HG03342 (cell line): ENCODE data around the gene ZNF316.
"Not testable (repeated sequence)": the region's sequence is repeated elsewhere in the genome, so short reads cannot be mapped to it uniquely, and the experiment has no call there.

Experiments used
- ATAC-seq: cut with Tn5 transposase; IDR thresholded peaks from one replicate; pipeline ENCODE4 v1.9.1; 2021; ENCODE audit warnings: mild to moderate bottlenecking, moderate library complexity; ENCODE audit not compliant: unreplicated experiment

ZNF316 gene

GRCh38 chr7:6621195-6622133 is 15.7 kb upstream of the ZNF316 start:
- no peak for ATAC-seq

GRCh38 chr7:6622134-6622710 is 14.9 kb upstream of the ZNF316 start:
- no peak for ATAC-seq

GRCh38 chr7:6623589-6624245 is 13.4 kb upstream of the ZNF316 start:
- no peak for ATAC-seq

- ATAC-seq = no peak
These were observed 12.9 kb upstream of the ZNF316 start for GRCh38 chr7:6624246-6624611.

GRCh38 chr7:6628045-6628444 is 9.1 kb upstream of the ZNF316 start:
- no peak for ATAC-seq

GRCh38 chr7:6630007-6630849 is 6.9 kb upstream of the ZNF316 start:
- ATAC-seq = no peak

GRCh38 chr7:6631605-6632004 is 5.5 kb upstream of the ZNF316 start:
- ATAC-seq = no peak

- no peak for ATAC-seq
These were observed 3.1 kb upstream of the ZNF316 start for GRCh38 chr7:6634021-6634420.

GRCh38 chr7:6634971-6635370 is 2.1 kb upstream of the ZNF316 start:
- ATAC-seq = not testable (repeated sequence)

GRCh38 chr7:6637544-6638229 is 569 bp downstream of the ZNF316 start:
- ATAC-seq = peak; percentile 88

GRCh38 chr7:6639032-6639431 is 1.9 kb downstream of the ZNF316 start:
- no peak for ATAC-seq

GRCh38 chr7:6639627-6640026 is 2.5 kb downstream of the ZNF316 start:
- no peak for ATAC-seq

GRCh38 chr7:6640246-6640721 is 3.2 kb downstream of the ZNF316 start:
- ATAC-seq = no peak

GRCh38 chr7:6641305-6642035 is 4.4 kb downstream of the ZNF316 start:
- ATAC-seq = no peak

- no peak for ATAC-seq
These were observed 5.2 kb downstream of the ZNF316 start for GRCh38 chr7:6642239-6642839.

GRCh38 chr7:6642861-6643640 is 5.9 kb downstream of the ZNF316 start:
- ATAC-seq = no peak

- ATAC-seq = no peak
These were observed 7.0 kb downstream of the ZNF316 start for GRCh38 chr7:6643915-6644625.

GRCh38 chr7:6644728-6645127 is 7.6 kb downstream of the ZNF316 start:
- no peak for ATAC-seq
